ENCODE data around the gene PAPLN.

PAPLN gene

GRCh38 chr14:73246387-73247150 is 9.3 kb downstream of the PAPLN start:
- no peak for DNase-seq

DNA sequence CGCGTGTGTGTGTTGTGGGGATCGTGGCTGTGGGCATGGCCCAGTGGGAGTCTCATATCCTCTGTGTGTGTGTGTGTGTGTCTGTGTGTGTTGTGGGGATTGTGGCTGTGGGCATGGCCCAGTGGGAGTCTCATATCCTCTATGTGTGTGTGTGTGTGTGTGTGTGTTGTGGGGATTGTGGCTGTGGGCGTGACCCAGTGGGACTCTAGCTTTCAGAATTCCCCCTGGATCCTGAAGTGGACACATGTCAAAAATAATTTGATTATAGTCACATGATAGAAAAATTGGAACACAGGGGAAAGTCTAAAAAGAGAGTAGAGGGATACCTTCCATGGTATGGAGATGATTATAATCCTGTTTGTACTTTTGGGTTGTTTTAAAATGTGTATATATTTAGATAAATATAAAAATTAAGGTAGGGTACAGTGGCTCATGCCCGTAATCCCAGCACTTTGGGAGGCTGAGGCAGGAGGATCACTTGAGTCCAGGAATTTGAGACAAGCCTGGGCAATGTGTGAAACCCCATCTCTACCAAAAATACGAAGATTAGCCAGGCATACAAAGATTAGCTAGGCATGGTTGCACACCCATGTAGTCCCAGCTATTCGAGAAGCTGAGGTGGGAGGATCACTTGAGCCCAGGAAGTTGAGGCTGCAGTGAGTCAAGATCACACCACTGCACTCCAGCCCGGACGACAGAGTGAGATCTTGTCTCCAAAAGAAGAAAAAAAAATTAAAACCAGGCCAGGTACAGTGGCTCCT is 11.0 kb downstream of the PAPLN start:
- DNase-seq, result no peak

DNA sequence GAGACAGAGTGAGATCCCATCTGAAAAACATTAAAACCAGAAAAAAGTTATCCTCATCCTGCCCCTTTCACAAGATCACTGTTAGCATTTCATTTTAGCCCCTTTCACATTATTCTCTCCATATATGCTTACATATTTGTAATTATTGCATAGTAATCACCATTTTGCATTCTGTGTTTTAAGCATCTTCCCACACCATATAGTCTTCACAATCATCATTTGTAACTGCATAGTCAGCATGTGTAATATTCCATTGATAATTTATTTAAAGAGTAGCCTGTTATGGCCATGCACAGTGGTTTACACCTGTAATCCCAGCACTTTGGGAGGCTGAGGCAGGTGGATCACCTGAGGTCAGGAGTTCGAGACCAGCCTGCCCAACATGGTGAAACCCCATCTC is 11.8 kb downstream of the PAPLN start:
- no peak for DNase-seq

GRCh38 chr14:73249564-73250316 is 12.4 kb downstream of the PAPLN start:
- no peak for DNase-seq

GRCh38 chr14:73250317-73250713 is 13.0 kb downstream of the PAPLN start:
- no peak for DNase-seq

- no peak for DNase-seq
Measured at GRCh38 chr14:73250781-73251500, 13.6 kb downstream of the PAPLN start.

DNA sequence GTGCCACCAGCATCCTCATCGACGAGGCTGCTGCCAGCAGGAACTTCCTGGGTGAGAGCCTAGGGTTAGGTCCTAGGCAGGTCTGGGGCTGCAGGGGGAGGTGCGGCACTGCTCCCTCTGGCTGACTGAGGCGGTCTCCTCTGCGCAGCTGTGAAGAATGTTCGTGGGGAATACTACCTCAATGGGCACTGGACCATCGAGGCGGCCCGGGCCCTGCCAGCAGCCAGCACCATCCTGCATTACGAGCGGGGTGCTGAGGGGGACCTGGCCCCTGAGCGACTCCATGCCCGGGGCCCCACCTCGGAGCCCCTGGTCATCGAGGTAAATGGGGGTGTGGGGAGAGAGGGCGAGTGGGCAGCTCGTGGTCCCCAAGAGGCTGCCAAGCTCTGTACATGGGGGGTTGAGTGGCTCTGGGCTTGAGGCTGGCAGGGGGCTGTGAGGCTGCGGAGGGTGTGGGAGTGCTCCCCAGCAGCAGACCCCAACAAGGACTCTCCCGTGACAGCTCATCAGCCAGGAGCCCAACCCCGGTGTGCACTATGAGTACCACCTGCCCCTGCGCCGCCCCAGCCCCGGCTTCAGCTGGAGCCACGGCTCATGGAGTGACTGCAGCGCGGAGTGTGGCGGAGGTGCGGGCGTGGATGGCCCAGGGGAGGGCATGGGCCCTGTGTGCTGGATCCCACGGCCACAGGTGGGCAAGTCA is 14.4 kb downstream of the PAPLN start:
- no peak for DNase-seq

- DNase-seq, result no peak
Measured at GRCh38 chr14:73252491-73253322, 15.4 kb downstream of the PAPLN start.

- DNase-seq, result no peak
Measured at GRCh38 chr14:73253323-73253610, 16.0 kb downstream of the PAPLN start.

GRCh38 chr14:73253721-73254120 is 16.4 kb downstream of the PAPLN start:
- no peak for DNase-seq

DNA sequence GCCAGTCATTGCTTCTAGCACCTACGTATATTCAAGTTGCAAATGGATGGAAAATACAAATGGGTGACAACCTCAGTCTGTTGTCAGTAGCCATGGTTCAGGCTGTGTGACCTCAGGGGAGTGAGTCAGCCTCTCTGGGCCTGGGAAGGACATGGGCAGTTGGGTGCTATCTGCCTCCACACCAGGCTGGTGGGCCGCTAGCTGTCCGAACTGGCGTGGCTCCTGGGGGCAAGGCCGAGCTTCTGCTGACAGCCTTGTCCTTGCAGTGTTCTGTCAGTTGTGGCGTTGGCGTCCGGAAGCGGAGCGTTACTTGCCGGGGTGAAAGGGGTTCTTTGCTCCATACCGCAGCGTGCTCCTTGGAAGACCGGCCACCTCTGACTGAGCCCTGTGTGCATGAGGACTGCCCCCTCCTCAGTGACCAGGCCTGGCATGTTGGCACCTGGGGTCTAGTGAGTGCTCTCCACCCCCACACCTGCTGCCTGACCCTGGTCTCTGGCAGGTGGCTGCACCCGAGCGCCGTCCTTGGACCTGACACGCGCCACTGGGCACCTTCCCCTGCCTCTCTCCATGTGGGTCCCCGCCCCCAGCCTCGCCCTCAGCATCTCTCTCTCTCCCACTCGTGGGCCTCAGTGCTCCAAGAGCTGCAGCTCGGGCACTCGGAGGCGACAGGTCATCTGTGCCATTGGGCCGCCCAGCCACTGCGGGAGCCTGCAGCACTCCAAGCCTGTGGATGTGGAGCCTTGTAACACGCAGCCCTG is 17.1 kb downstream of the PAPLN start:
- DNase-seq, result no peak

GRCh38 chr14:73255005-73255400 is 17.7 kb downstream of the PAPLN start:
- DNase-seq, result no peak

- no peak for DNase-seq
Measured at GRCh38 chr14:73255693-73256225, 18.5 kb downstream of the PAPLN start.

GRCh38 chr14:73258076-73258475 is 20.8 kb downstream of the PAPLN start:
- no peak for DNase-seq

DNA sequence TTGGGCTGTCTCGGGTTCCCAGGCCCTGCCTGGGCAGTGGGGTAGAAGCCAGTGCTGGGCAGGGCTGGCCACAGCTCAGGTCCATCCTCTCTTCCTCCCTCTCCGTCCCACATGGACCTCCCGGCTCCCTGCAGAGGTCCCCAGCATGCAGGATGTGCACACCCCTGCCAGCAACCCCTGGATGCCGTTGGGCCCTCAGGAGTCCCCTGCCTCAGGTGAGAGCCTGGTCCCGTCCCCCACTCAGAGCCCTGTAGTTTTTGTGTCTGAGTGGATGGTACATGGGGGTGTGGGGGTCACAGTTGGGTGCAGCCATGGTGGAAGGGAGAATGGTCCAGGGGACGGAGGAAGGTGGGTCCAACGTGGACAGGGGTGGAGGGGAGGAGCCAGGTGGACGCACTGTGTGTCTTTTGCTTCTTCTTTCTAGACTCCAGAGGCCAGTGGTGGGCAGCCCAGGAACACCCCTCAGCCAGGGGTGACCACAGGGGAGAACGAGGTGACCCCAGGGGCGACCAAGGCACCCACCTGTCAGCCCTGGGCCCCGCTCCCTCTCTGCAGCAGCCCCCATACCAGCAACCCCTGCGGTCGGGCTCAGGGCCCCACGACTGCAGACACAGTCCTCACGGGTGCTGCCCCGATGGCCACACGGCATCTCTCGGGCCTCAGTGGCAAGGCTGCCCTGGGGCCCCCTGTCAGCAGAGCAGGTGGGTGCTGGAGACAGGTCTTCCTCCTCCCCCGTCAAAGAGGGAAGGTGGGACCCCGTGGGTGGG is 21.7 kb downstream of the PAPLN start:
- DNase-seq, result no peak

DNA sequence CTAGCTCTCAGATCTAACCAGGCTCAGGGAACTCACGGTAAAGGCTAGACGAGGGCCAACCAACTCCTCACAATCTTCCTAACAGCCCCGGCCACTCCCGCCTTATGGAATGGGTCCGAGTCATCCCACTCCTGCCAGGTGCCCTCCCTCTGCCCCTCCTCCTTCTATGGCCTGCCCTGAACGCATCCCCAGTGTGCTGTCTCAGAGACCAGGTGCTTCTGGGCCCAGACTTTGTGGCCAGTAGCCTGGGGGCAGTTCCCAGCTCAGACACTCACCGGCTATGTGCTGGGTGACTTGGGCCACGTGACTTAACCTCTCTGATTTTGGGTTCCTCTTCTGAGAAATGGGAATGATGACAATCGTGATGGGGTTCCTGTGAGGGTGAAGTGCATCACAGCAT is 22.5 kb downstream of the PAPLN start:
- DNase-seq, result no peak

- no peak for DNase-seq
Measured at GRCh38 chr14:73260574-73260973, 23.3 kb downstream of the PAPLN start.

DNA sequence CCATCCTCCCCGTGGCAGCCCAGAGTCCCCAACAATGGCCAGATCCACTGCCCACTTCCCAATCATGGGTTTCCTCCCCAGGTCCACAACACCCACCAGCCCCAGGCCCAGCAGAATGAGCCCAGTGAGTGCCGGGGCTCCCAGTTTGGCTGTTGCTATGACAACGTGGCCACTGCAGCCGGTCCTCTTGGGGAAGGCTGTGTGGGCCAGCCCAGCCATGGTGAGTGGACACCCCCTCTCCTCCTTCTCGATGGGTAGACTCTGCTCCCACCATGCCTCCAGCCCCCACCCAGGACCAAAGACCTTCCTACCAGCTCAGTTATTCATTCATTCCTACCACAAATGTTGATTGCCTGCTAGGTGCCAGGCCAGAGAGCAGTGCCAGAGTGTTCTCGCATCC is 23.8 kb downstream of the PAPLN start:
- no peak for DNase-seq

DNA sequence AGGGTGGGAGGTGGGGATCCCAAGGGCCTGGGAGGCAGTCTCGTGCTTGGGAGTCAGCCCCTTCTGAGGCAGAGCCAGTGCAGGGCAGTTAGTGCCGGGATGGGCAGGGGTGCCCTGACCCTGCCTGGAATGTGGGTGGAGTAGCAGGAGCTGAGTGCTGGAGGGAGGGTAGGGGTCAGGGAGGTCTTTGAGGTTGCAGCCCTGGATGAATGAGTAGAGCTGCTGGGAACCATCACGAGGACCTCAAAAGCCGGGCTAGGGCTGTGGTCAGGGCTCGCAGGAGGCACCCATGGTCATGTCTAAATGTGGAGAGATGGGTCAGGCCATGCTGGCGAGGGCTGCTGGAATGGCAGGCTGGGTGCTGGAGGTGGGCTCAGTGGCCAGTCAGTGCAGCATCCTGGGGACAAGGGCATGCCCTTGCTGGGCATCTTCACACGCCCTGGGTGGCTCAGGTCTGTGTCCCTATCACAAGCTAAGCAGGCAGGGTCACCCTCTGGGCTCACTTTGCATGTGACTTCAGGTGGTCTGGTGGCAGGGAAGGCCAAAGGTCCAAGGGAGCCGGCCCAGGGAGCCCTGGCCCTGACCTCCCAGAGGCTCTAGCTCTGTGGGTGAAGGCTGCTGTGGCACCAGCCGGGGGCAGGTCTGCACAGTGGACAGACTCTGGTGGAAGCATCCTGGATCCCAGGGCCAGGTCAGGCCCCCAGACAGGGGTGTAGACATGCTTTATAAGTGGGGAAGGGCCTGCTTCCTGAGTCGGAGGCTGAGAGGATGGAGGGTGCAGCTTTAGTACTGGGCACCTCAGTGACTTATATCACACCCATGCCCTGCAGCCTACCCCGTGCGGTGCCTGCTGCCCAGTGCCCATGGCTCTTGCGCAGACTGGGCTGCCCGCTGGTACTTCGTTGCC is 24.5 kb downstream of the PAPLN start:
- DNase-seq, result no peak

All from activated CD8-positive, alpha-beta memory T cell treated with anti-CD3 and anti-CD28 coated beads, Interleukin-2, amount 50 U/mL, for 4 hours (primary cell).